MM.1S (cell line): ENCODE data around the gene SCGB1D2.
"Not testable (repeated sequence)": the region's sequence is repeated elsewhere in the genome, so short reads cannot be mapped to it uniquely, and the experiment has no call there.

ENCODE experiments used
- DNase-seq: peaks from one replicate; pipeline ENCODE4 v3.0.0-alpha.2; 2015
- H2AFZ ChIP-seq: fragments of 300-600 bp; sonication (generic); 2 replicates; pipeline ENCODE4 v1.6.0; 2016; ENCODE audit warnings: antibody characterized with exemption, low read length
- H3F3A ChIP-seq: fragments of 300-600 bp; sonication (generic); 2 replicates; pipeline ENCODE4 v1.6.1; 2016; ENCODE audit warnings: mild to moderate bottlenecking, antibody characterized with exemption, low read length, moderate library complexity, mixed read lengths; ENCODE audit not compliant: insufficient read depth
- H3K27ac ChIP-seq: fragments of 300-600 bp; sonication (generic); 2 replicates; pipeline ENCODE4 v1.5.1; 2016; ENCODE audit warnings: mild to moderate bottlenecking, low read length
- H3K27me3 ChIP-seq: fragments of 300-600 bp; sonication (generic); replicated peaks from 2 replicates; pipeline ENCODE4 v1.6.0; 2016; ENCODE audit warnings: low read length; ENCODE audit not compliant: insufficient read depth
- H3K36me3 ChIP-seq: fragments of 300-600 bp; sonication (generic); replicated peaks from 2 replicates; pipeline ENCODE4 v1.6.1; 2016; ENCODE audit warnings: mild to moderate bottlenecking, low read length, mixed read lengths; ENCODE audit not compliant: insufficient read depth
- H3K4me1 ChIP-seq: fragments of 300-600 bp; sonication (generic); 2 replicates; pipeline ENCODE4 v1.6.1; 2016; ENCODE audit warnings: low read length, mixed read lengths
- H3K4me2 ChIP-seq: fragments of 300-600 bp; sonication (generic); 2 replicates; pipeline ENCODE4 v1.6.0; 2016; ENCODE audit warnings: low read depth, low read length
- H3K4me3 ChIP-seq: fragments of 300-600 bp; sonication (generic); 2 replicates; pipeline ENCODE4 v1.5.1; 2016; ENCODE audit warnings: low read length, mixed read lengths
- H3K79me2 ChIP-seq: fragments of 300-600 bp; sonication (generic); 2 replicates; pipeline ENCODE4 v1.6.1; 2016; ENCODE audit warnings: mixed run types, low read length, mixed read lengths
- H3K9ac ChIP-seq: fragments of 300-600 bp; sonication (generic); 2 replicates; pipeline ENCODE4 v1.6.1; 2016; ENCODE audit warnings: low read length, mixed read lengths
- H3K9me2 ChIP-seq: fragments of 300-600 bp; sonication (generic); replicated peaks from 2 replicates; pipeline ENCODE4 v1.6.1; 2016; ENCODE audit warnings: mild to moderate bottlenecking, low read length, mixed read lengths; ENCODE audit not compliant: insufficient read depth
- H3K9me3 ChIP-seq: fragments of 300-600 bp; sonication (generic); replicated peaks from 2 replicates; pipeline ENCODE4 v1.6.1; 2016; ENCODE audit warnings: mild to moderate bottlenecking, low read length, mixed read lengths; ENCODE audit not compliant: insufficient read depth
- H4K20me1 ChIP-seq: fragments of 300-600 bp; sonication (generic); 2 replicates; pipeline ENCODE4 v1.6.1; 2016; ENCODE audit warnings: mild to moderate bottlenecking, low read length, moderate library complexity, mixed read lengths; ENCODE audit not compliant: insufficient read depth
- CTCF ChIP-seq: fragments of 300-600 bp; sonication (generic); IDR thresholded peaks from 2 replicates; pipeline ENCODE4 v1.5.1; 2016; ENCODE audit warnings: antibody characterized with exemption, low read length, mixed read lengths
- EZH2 ChIP-seq: fragments of 300-600 bp; sonication (generic); optimal IDR thresholded peaks from 2 replicates; pipeline ENCODE3; 2017; ENCODE audit warnings: low read depth, mild to moderate bottlenecking, antibody characterized with exemption, low read length, mixed read lengths
- EZH2phosphoT487 ChIP-seq: fragments of 300-600 bp; sonication (generic); IDR thresholded peaks from 2 replicates; pipeline ENCODE4 v1.6.1; 2018; ENCODE audit warnings: antibody characterized with exemption, low read length

Gene SCGB1D2

GRCh38 chr11:62201376-62201775, 40.7 kb upstream of the SCGB1D2 start:
- no peaks in the 10 kb centered on the region for H3F3A ChIP-seq
- no peaks in the 10 kb centered on the region for H3K9me3 ChIP-seq
- no peak overlapping the region for H3K27ac ChIP-seq
- no peaks in the 10 kb centered on the region for H3K36me3 ChIP-seq
- DNase-seq, result no peak
- H3K27me3 ChIP-seq, result no peaks in the 10 kb centered on the region; the same call in 1 of the 2 replicates
- H3K4me2 ChIP-seq, result no peak overlapping the region
- no peak overlapping the region for H3K9ac ChIP-seq
- H3K4me3 ChIP-seq, result no peak overlapping the region
- H2AFZ ChIP-seq, result no peak overlapping the region
- H4K20me1 ChIP-seq, result no peaks in the 10 kb centered on the region
- H3K79me2 ChIP-seq, result no peaks in the 10 kb centered on the region
- no peaks in the 10 kb centered on the region for H3K4me1 ChIP-seq
- TF ChIP-seq CTCF (no peak), EZH2phosphoT487 (no peak), EZH2 (no peak)
- H3K9me2 ChIP-seq, result no peaks in the 10 kb centered on the region

- no peak overlapping the region for H2AFZ ChIP-seq
- no peaks in the 10 kb centered on the region for H3K79me2 ChIP-seq
- H3K4me2 ChIP-seq, result no peak overlapping the region
- no peaks in the 10 kb centered on the region for H3K36me3 ChIP-seq
- DNase-seq, result no peak
- H3K4me3 ChIP-seq, result no peak overlapping the region
- no peaks in the 10 kb centered on the region for H3F3A ChIP-seq
- H3K9me3 ChIP-seq, result no peaks in the 10 kb centered on the region
- TF ChIP-seq EZH2, result no peak
- no peak for TF ChIP-seq EZH2phosphoT487
- H4K20me1 ChIP-seq, result no peaks in the 10 kb centered on the region
- no peaks in the 10 kb centered on the region for H3K4me1 ChIP-seq
- H3K9ac ChIP-seq, result no peak overlapping the region
- H3K9me2 ChIP-seq, result no peaks in the 10 kb centered on the region
- H3K27ac ChIP-seq, result no peak overlapping the region
- H3K27me3 ChIP-seq, result no peaks in the 10 kb centered on the region; the same call in 1 of the 2 replicates
These were observed 39.1 kb upstream of the SCGB1D2 start for GRCh38 chr11:62202910-62203309.

- Histone ChIP-seq H3K4me1 (no peaks in the 10 kb centered on the region), H3K4me3 (no peak overlapping the region), H3K27me3 (no peaks in the 10 kb centered on the region; the same call in 1 of the 2 replicates), H3K9ac (no peak overlapping the region), H2AFZ (no peak overlapping the region), H3K79me2 (no peaks in the 10 kb centered on the region), H4K20me1 (no peaks in the 10 kb centered on the region), H3K9me2 (no peaks in the 10 kb centered on the region), H3K36me3 (no peaks in the 10 kb centered on the region), H3K4me2 (no peak overlapping the region), H3K27ac (no peak overlapping the region), H3F3A (no peaks in the 10 kb centered on the region), H3K9me3 (no peaks in the 10 kb centered on the region)
- DNase-seq, result no peak
- TF ChIP-seq EZH2phosphoT487, result no peak
These were observed 37.6 kb upstream of the SCGB1D2 start for GRCh38 chr11:62204430-62204829.

GRCh38 chr11:62205441-62205840, 36.6 kb upstream of the SCGB1D2 start:
- H3K9me2 ChIP-seq, result no peaks in the 10 kb centered on the region
- H3F3A ChIP-seq, result no peaks in the 10 kb centered on the region
- no peaks in the 10 kb centered on the region for H3K9me3 ChIP-seq
- no peak for TF ChIP-seq CTCF
- TF ChIP-seq EZH2phosphoT487, result no peak
- TF ChIP-seq EZH2, result no peak
- H2AFZ ChIP-seq, result no peak overlapping the region
- no peak overlapping the region for H3K9ac ChIP-seq
- no peaks in the 10 kb centered on the region for H4K20me1 ChIP-seq
- H3K27me3 ChIP-seq, result no peaks in the 10 kb centered on the region; the same call in 1 of the 2 replicates
- no peaks in the 10 kb centered on the region for H3K36me3 ChIP-seq
- no peaks in the 10 kb centered on the region for H3K4me1 ChIP-seq
- no peak overlapping the region for H3K4me2 ChIP-seq
- H3K79me2 ChIP-seq, result no peaks in the 10 kb centered on the region
- no peak overlapping the region for H3K4me3 ChIP-seq
- no peak for DNase-seq
- H3K27ac ChIP-seq, result no peak overlapping the region

GRCh38 chr11:62206276-62207066, 35.6 kb upstream of the SCGB1D2 start:
- H3K27ac ChIP-seq, H4K20me1 ChIP-seq, H3K4me3 ChIP-seq, H3K4me1 ChIP-seq, H3K9ac ChIP-seq, H3K79me2 ChIP-seq, H3K4me2 ChIP-seq, DNase-seq, H3F3A ChIP-seq, H3K27me3 ChIP-seq, H3K9me2 ChIP-seq, H3K9me3 ChIP-seq, H2AFZ ChIP-seq, H3K36me3 ChIP-seq: not testable (repeated sequence)
